HepG2 (cell line): ENCODE data around the gene MMS19. TPM values are rescaled to one million over a fixed set of nuclear protein-coding genes. Genes with fewer than 3 reads are reported as not detected.

ENCODE experiments used
- ELK4 ChIP-seq: sonication (generic); formaldehyde crosslinking; IDR thresholded peaks from 2 replicates; pipeline ENCODE4 v1.9.0; 2021; ENCODE audit warnings: missing genetic modification reagents, borderline replicate concordance
- RFXAP ChIP-seq: sonication (generic); formaldehyde crosslinking; IDR thresholded peaks from 2 replicates; pipeline ENCODE4 v1.4.0; 2020; ENCODE audit warnings: missing genetic modification reagents, borderline replicate concordance
- SETDB1 ChIP-seq: sonication (generic); formaldehyde crosslinking; IDR thresholded peaks from 2 replicates; pipeline ENCODE4 v1.5.1; 2020; ENCODE audit warnings: missing genetic modification reagents, mild to moderate bottlenecking, borderline replicate concordance
- ZBTB26 ChIP-seq: IDR thresholded peaks from 2 replicates; pipeline ENCODE4 v1.6.1; 2016; ENCODE audit warnings: missing compliant biosample characterization, missing genetic modification reagents, borderline replicate concordance
- ZBTB40 ChIP-seq, 2 experiments: fragments of 450-650 bp in 1 of 2; sonication (generic) in 1 of 2; formaldehyde crosslinking in 1 of 2; IDR thresholded peaks; 2 replicates each; pipeline versions ENCODE4 v1.6.1 to v1.8.0; 2016 to 2022; ENCODE audit warnings: antibody characterized with exemption in 1 of 2, mild to moderate bottlenecking in 1 of 2, missing genetic modification reagents in 1 of 2
- ZKSCAN8 ChIP-seq: IDR thresholded peaks from 2 replicates; pipeline ENCODE4 v1.6.1; 2016; ENCODE audit warnings: borderline replicate concordance, missing genetic modification reagents, missing compliant biosample characterization
- ZMAT3 ChIP-seq: sonication (generic); formaldehyde crosslinking; conservative IDR thresholded peaks from 2 replicates; pipeline ENCODE4 v1.7.0; 2021; ENCODE audit warnings: missing genetic modification reagents
- ZNF253 ChIP-seq: sonication (generic); formaldehyde crosslinking; IDR thresholded peaks from 2 replicates; pipeline ENCODE4 v1.8.0; 2022; ENCODE audit warnings: mild to moderate bottlenecking, missing genetic modification reagents, borderline replicate concordance
- ZNF724P ChIP-seq: sonication (generic); formaldehyde crosslinking; IDR thresholded peaks from 2 replicates; pipeline ENCODE4 v1.8.0; 2022; ENCODE audit warnings: missing genetic modification reagents, borderline replicate concordance
- ZNF75D ChIP-seq: sonication (generic); formaldehyde crosslinking; IDR thresholded peaks from 2 replicates; pipeline ENCODE4 v1.8.1; 2023; ENCODE audit warnings: missing genetic modification reagents, mild to moderate bottlenecking, borderline replicate concordance
- polyA plus RNA-seq, 8 experiments: library from polyadenylated mRNA; depleted of rRNA in 3 of 8; stranded (reverse) in 7 of 8; unstranded in 1 of 8; fragments of >200 nt; fragmentation: Illumina TruSeq in 4 of 8; extraction: Trizol in 4 of 8; gene quantifications; 2 replicates each; pipeline versions ENCODE4 v1.2.1 to v1.2.3, GENCODE V29; 2011 to 2016; ENCODE audit warnings: low read depth in 4 of 8, missing spikeins in 1 of 8, mixed read lengths in 1 of 8; ENCODE audit not compliant: insufficient read depth in 1 of 8
- total RNA-seq, 5 experiments: library from RNA; depleted of rRNA; stranded (reverse); fragments of >200 nt; fragmentation: Illumina TruSeq; extraction: Trizol; gene quantifications; 2 replicates each; pipeline ENCODE4 v1.2.3, GENCODE V29; 2016; ENCODE audit warnings: low read depth in 1 of 5
- TF ChIP-seq, protein P1 (sequence below): sonication (generic); formaldehyde crosslinking; IDR thresholded peaks from 2 replicates; pipeline ENCODE4 v1.5.1; 2020; ENCODE audit warnings: mild to moderate bottlenecking, missing genetic modification reagents, moderate library complexity

MMS19 gene
- total and polyA plus RNA-seq, 2 of the 13 experiments (the other 11 are each of a cell fraction or from before 2014, with no cell fraction given) = 76.4 to 107 TPM

- TF ChIP-seq ZBTB40 (IDR thresholded peaks at IDR 0.05) = no peak
- TF ChIP-seq ZBTB40 (CRISPR knock-in tag; IDR thresholded peaks at IDR 0.05) = no peak; the same call in 1 of the 2 replicates
- TF ChIP-seq ZNF724P = no peak
- TF ChIP-seq ZNF253 (CRISPR knock-in tag) = no peak
- no peak for TF ChIP-seq ZNF75D (CRISPR knock-in tag)
- TF ChIP-seq ELK4 (CRISPR knock-in tag) = no peak
- TF ChIP-seq, protein P1, sequence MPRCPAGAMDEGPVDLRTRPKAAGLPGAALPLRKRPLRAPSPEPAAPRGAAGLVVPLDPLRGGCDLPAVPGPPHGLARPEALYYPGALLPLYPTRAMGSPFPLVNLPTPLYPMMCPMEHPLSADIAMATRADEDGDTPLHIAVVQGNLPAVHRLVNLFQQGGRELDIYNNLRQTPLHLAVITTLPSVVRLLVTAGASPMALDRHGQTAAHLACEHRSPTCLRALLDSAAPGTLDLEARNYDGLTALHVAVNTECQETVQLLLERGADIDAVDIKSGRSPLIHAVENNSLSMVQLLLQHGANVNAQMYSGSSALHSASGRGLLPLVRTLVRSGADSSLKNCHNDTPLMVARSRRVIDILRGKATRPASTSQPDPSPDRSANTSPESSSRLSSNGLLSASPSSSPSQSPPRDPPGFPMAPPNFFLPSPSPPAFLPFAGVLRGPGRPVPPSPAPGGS (CRISPR knock-in tag) = 0 out of 2 replicates have a peak, but pooled peaks have one; percentile 85
- peak; percentile 80 for TF ChIP-seq ZMAT3 (CRISPR knock-in tag)
- no peak for TF ChIP-seq SETDB1 (CRISPR knock-in tag)
- no peak for TF ChIP-seq RFXAP (CRISPR knock-in tag)
- no peak for TF ChIP-seq ZKSCAN8 (CRISPR knock-in tag)
- TF ChIP-seq ZBTB26 (CRISPR knock-in tag) = peak; percentile 17; the same call in 1 of the 2 replicates
These were observed 598 bp downstream of the MMS19 start (continued) for GRCh38 chr10:97497572-97498075.
